HepG2 (cell line): Measurements from ENCODE around the gene KIF2C. TPM values are rescaled to one million over a fixed set of nuclear protein-coding genes. Genes with fewer than 3 reads are reported as not detected.

Experiments
- ARID4A ChIP-seq: sonication (generic); formaldehyde crosslinking; IDR thresholded peaks from 2 replicates; pipeline ENCODE4 v1.5.0; 2020; ENCODE audit warnings: mild to moderate bottlenecking, missing genetic modification reagents, borderline replicate concordance
- ATF5 ChIP-seq: sonication (generic); formaldehyde crosslinking; IDR thresholded peaks from 2 replicates; pipeline ENCODE4 v1.4.0; 2020; ENCODE audit warnings: mild to moderate bottlenecking, low read depth, missing genetic modification reagents
- ATRX ChIP-seq: sonication (generic); formaldehyde crosslinking; IDR thresholded peaks from 2 replicates; pipeline ENCODE4 v1.4.0; 2020; ENCODE audit warnings: missing genetic modification reagents, borderline replicate concordance
- ERF ChIP-seq: IDR thresholded peaks from 2 replicates; pipeline ENCODE4 v1.6.1; 2018; ENCODE audit warnings: missing biosample characterization, missing genetic modification reagents
- ETV5 ChIP-seq: IDR thresholded peaks from 2 replicates; pipeline ENCODE4 v1.6.1; 2018; ENCODE audit warnings: missing biosample characterization, missing genetic modification reagents, inconsistent platforms, borderline replicate concordance
- KLF9 ChIP-seq: IDR thresholded peaks from 2 replicates; pipeline ENCODE4 v1.6.1; 2016; ENCODE audit warnings: low read depth
- MNT ChIP-seq: fragments of 450-650 bp; IDR thresholded peaks from 2 replicates; pipeline ENCODE4 v1.6.1; 2016
- MTA3 ChIP-seq: sonication (generic); formaldehyde crosslinking; IDR thresholded peaks from 2 replicates; pipeline ENCODE4 v1.4.0; 2020; ENCODE audit warnings: missing genetic modification reagents
- PITX1 ChIP-seq: sonication (generic); formaldehyde crosslinking; IDR thresholded peaks from 2 replicates; pipeline ENCODE4 v1.5.1; 2020; ENCODE audit warnings: mild to moderate bottlenecking, missing genetic modification reagents
- SATB2 ChIP-seq: sonication (generic); formaldehyde crosslinking; IDR thresholded peaks from 2 replicates; pipeline ENCODE4 v1.5.0; 2020; ENCODE audit warnings: missing genetic modification reagents
- SRY ChIP-seq: sonication (generic); formaldehyde crosslinking; IDR thresholded peaks from 2 replicates; pipeline ENCODE4 v1.8.0; 2022; ENCODE audit warnings: mild to moderate bottlenecking, missing genetic modification reagents
- TBX3 ChIP-seq: fragments of 450-650 bp; IDR thresholded peaks from 2 replicates; pipeline ENCODE4 v1.6.1; 2017; ENCODE audit warnings: antibody characterized with exemption, mild to moderate bottlenecking, inconsistent platforms, borderline replicate concordance
- TFE3 ChIP-seq: IDR thresholded peaks from 2 replicates; pipeline ENCODE4 v1.6.1; 2016
- WIZ ChIP-seq: sonication (generic); formaldehyde crosslinking; IDR thresholded peaks from 2 replicates; pipeline ENCODE4 v1.5.1; 2020; ENCODE audit warnings: mild to moderate bottlenecking, missing genetic modification reagents
- ZBTB3 ChIP-seq: sonication (generic); formaldehyde crosslinking; IDR thresholded peaks from 2 replicates; pipeline ENCODE4 v1.4.0; 2020; ENCODE audit warnings: low read depth, mild to moderate bottlenecking, moderate library complexity, missing genetic modification reagents, borderline replicate concordance
- ZFP36 ChIP-seq: fragments of 150-350 bp; IDR thresholded peaks from 2 replicates; pipeline ENCODE4 v1.6.1; 2018; ENCODE audit warnings: borderline replicate concordance, low read length, low read depth; ENCODE audit not compliant: partially characterized antibody
- ZNF263 ChIP-seq: sonication (generic); formaldehyde crosslinking; IDR thresholded peaks from 2 replicates; pipeline ENCODE4 v1.4.0; 2020; ENCODE audit warnings: missing genetic modification reagents
- ZNF432 ChIP-seq: sonication (generic); formaldehyde crosslinking; IDR thresholded peaks from 2 replicates; pipeline ENCODE4 v1.5.0; 2020; ENCODE audit warnings: missing genetic modification reagents, mild to moderate bottlenecking, borderline replicate concordance
- ZNF547 ChIP-seq: sonication (generic); formaldehyde crosslinking; IDR thresholded peaks from 2 replicates; pipeline ENCODE4 v1.5.1; 2020; ENCODE audit warnings: mild to moderate bottlenecking, missing genetic modification reagents
- ZNF607 ChIP-seq: sonication (generic); formaldehyde crosslinking; IDR thresholded peaks from 2 replicates; pipeline ENCODE4 v1.5.1; 2020; ENCODE audit warnings: missing genetic modification reagents, mild to moderate bottlenecking, borderline replicate concordance
- ZNF615 ChIP-seq: sonication (generic); formaldehyde crosslinking; IDR thresholded peaks from 2 replicates; pipeline ENCODE4 v1.5.0; 2020; ENCODE audit warnings: mild to moderate bottlenecking, missing genetic modification reagents, borderline replicate concordance
- polyA plus RNA-seq, 8 experiments: library from polyadenylated mRNA; depleted of rRNA in 3 of 8; stranded (reverse) in 7 of 8; unstranded in 1 of 8; fragments of >200 nt; fragmentation: Illumina TruSeq in 4 of 8; extraction: Trizol in 4 of 8; gene quantifications; 2 replicates each; pipeline versions ENCODE4 v1.2.1 to v1.2.3, GENCODE V29; 2011 to 2016; ENCODE audit warnings: low read depth in 4 of 8, missing spikeins in 1 of 8, mixed read lengths in 1 of 8; ENCODE audit not compliant: insufficient read depth in 1 of 8
- total RNA-seq, 5 experiments: library from RNA; depleted of rRNA; stranded (reverse); fragments of >200 nt; fragmentation: Illumina TruSeq; extraction: Trizol; gene quantifications; 2 replicates each; pipeline ENCODE4 v1.2.3, GENCODE V29; 2016; ENCODE audit warnings: low read depth in 1 of 5

KIF2C gene
- total and polyA plus RNA-seq, 2 of the 13 experiments (the other 11 are each of a cell fraction or from before 2014, with no cell fraction given) = 29.7 to 53.7 TPM

- TF ChIP-seq TFE3 (CRISPR knock-in tag) = peak; percentile 21; the same call in 1 of the 2 replicates
- TF ChIP-seq SATB2 (CRISPR knock-in tag) = 0 out of 2 replicates have a peak, but pooled peaks have one; percentile 83
- TF ChIP-seq TBX3 = peak; percentile 31; the same call in 1 of the 2 replicates
- TF ChIP-seq PITX1 (CRISPR knock-in tag) = peak; percentile 57
- TF ChIP-seq ARID4A (CRISPR knock-in tag) = peak; percentile 92
- TF ChIP-seq MTA3 (CRISPR knock-in tag) = no peak
- no peak for TF ChIP-seq ATRX (CRISPR knock-in tag)
- peak; percentile 82; the same call in 1 of the 2 replicates for TF ChIP-seq ZNF615 (CRISPR knock-in tag)
- no peak; the same call in 1 of the 2 replicates for TF ChIP-seq ATF5
- no peak; the same call in 1 of the 2 replicates for TF ChIP-seq ZNF547
- TF ChIP-seq WIZ (CRISPR knock-in tag) = no peak; the same call in 1 of the 2 replicates
- TF ChIP-seq ERF (CRISPR knock-in tag) = peak; percentile 96
- TF ChIP-seq ZBTB3 = 0 out of 2 replicates have a peak, but pooled peaks have one; percentile 88
- TF ChIP-seq MNT = peak; percentile 34
- no peak for TF ChIP-seq ZFP36
- TF ChIP-seq ETV5 (CRISPR knock-in tag) = peak; percentile 44
- peak; percentile 92 for TF ChIP-seq SRY (CRISPR knock-in tag)
- TF ChIP-seq ZNF263 (CRISPR knock-in tag) = no peak
- TF ChIP-seq ZNF607 (CRISPR knock-in tag) = no peak; the same call in 1 of the 2 replicates
- no peak for TF ChIP-seq KLF9 (CRISPR knock-in tag)
- no peak for TF ChIP-seq ZNF432 (CRISPR knock-in tag)
Measured at GRCh38 chr1:44775078-44775929, 35.7 kb downstream of the KIF2C start, which contains the start of gene RPS8 (continued).
